OCI-M2 (cell line): Measurements from ENCODE around the gene TRRAP.

Source experiments
- DNase-seq: peaks from one replicate; lab custom pipeline; 2025; ENCODE audit not compliant: unreplicated experiment; lab: John Stamatoyannopoulos, UW

Gene TRRAP

GRCh38 chr7:99002827-99003212 is 124.5 kb downstream of the TRRAP start:
- DNase-seq: no peak

- no peak for DNase-seq
Measured at GRCh38 chr7:99003419-99003818, 125.1 kb downstream of the TRRAP start.

- no peak for DNase-seq
Measured at GRCh38 chr7:99004216-99004615, 125.9 kb downstream of the TRRAP start.

GRCh38 chr7:99004781-99005500 is 126.6 kb downstream of the TRRAP start:
- no peak for DNase-seq

GRCh38 chr7:99005776-99006175 is 127.4 kb downstream of the TRRAP start:
- DNase-seq: no peak

- no peak for DNase-seq
Measured at GRCh38 chr7:99006739-99007424, 128.6 kb downstream of the TRRAP start.

- DNase-seq: no peak
Measured at GRCh38 chr7:99008181-99008631, 129.9 kb downstream of the TRRAP start.

- DNase-seq: no peak
Measured at GRCh38 chr7:99008921-99009530, 130.7 kb downstream of the TRRAP start.

GRCh38 chr7:99010281-99010680 is 131.9 kb downstream of the TRRAP start:
- DNase-seq: no peak

GRCh38 chr7:99011341-99011705 is 133.0 kb downstream of the TRRAP start:
- no peak for DNase-seq

- DNase-seq: no peak
Measured at GRCh38 chr7:99011706-99012404, 133.5 kb downstream of the TRRAP start.

- DNase-seq: no peak
Measured at GRCh38 chr7:99012722-99013121, 134.4 kb downstream of the TRRAP start.

- no peak for DNase-seq
Measured at GRCh38 chr7:99013266-99014112, 135.2 kb downstream of the TRRAP start.

- DNase-seq: no peak
Measured at GRCh38 chr7:99014113-99014985, 136.0 kb downstream of the TRRAP start.

- no peak for DNase-seq
Measured at GRCh38 chr7:99016196-99016595, 137.9 kb downstream of the TRRAP start.

- DNase-seq: no peak
Measured at GRCh38 chr7:99019523-99020412, 141.4 kb downstream of the TRRAP start.

- DNase-seq: no peak
Measured at GRCh38 chr7:99020413-99020715, 142.0 kb downstream of the TRRAP start.

GRCh38 chr7:99021941-99022560 is 143.7 kb downstream of the TRRAP start:
- DNase-seq: no peak

- DNase-seq: no peak
Measured at GRCh38 chr7:99024066-99024465, 145.7 kb downstream of the TRRAP start.
